Nephron (organoid): ENCODE data around the gene XXYLT1.
A peak's percentile ranks its signal among the peaks of the same experiment; 100 is the strongest.

Experiments used
- H3K27ac Mint-ChIP-seq, 3 experiments: 2 replicates each; pipeline ENCODE4 v1.8.0; 2020; ENCODE audit warnings: mixed read lengths in 3 of 3, mild to moderate bottlenecking in 2 of 3, moderate library complexity in 1 of 3
- H3K27me3 Mint-ChIP-seq: 2 replicates; pipeline ENCODE4 v1.8.0; 2021; ENCODE audit warnings: low read depth, mild to moderate bottlenecking, moderate library complexity, mixed read lengths
- H3K36me3 Mint-ChIP-seq: 2 replicates; pipeline ENCODE4 v1.8.0; 2020; ENCODE audit warnings: low read depth, mixed read lengths
- H3K4me1 Mint-ChIP-seq: 2 replicates; pipeline ENCODE4 v1.8.0; 2020; ENCODE audit warnings: mixed read lengths
- H3K4me3 Mint-ChIP-seq, 3 experiments: 2 replicates each; pipeline ENCODE4 v1.8.0; 2020; ENCODE audit warnings: mild to moderate bottlenecking in 3 of 3, mixed read lengths in 3 of 3, moderate library complexity in 2 of 3
- H3K9me3 Mint-ChIP-seq: 2 replicates; pipeline ENCODE4 v1.8.0; 2020; ENCODE audit warnings: mixed read lengths
- TF ChIP-seq, protein P1 (sequence below), 3 experiments: fragments of 200-600 bp; sonication (generic); IDR thresholded peaks; one replicate each; pipeline ENCODE4 v1.5.0; 2021; ENCODE audit warnings: antibody characterized with exemption in 3 of 3; ENCODE audit not compliant: unreplicated experiment in 3 of 3

Gene XXYLT1

GRCh38 chr3:195148549-195148948 lies 122.4 kb downstream of the XXYLT1 start:
- Mint-ChIP-seq H3K27ac (peak overlapping the region in 2 of 3 experiments; percentile 4 to 6), H3K4me3 (no peak overlapping the region), H3K9me3 (no peaks in the 10 kb centered on the region), H3K27me3 (peaks cover 3% of the 10 kb centered on the region), H3K4me1 (peaks cover 56% of the 10 kb centered on the region), H3K36me3 (peaks cover under 1% of the 10 kb centered on the region)
- TF ChIP-seq, protein P1, sequence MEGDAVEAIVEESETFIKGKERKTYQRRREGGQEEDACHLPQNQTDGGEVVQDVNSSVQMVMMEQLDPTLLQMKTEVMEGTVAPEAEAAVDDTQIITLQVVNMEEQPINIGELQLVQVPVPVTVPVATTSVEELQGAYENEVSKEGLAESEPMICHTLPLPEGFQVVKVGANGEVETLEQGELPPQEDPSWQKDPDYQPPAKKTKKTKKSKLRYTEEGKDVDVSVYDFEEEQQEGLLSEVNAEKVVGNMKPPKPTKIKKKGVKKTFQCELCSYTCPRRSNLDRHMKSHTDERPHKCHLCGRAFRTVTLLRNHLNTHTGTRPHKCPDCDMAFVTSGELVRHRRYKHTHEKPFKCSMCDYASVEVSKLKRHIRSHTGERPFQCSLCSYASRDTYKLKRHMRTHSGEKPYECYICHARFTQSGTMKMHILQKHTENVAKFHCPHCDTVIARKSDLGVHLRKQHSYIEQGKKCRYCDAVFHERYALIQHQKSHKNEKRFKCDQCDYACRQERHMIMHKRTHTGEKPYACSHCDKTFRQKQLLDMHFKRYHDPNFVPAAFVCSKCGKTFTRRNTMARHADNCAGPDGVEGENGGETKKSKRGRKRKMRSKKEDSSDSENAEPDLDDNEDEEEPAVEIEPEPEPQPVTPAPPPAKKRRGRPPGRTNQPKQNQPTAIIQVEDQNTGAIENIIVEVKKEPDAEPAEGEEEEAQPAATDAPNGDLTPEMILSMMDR (IDR thresholded peaks at IDR 0.05; ENCODE audit: unreplicated experiment in 3 of 3) = no peak

- TF ChIP-seq, protein P1 (IDR thresholded peaks at IDR 0.05; ENCODE audit: unreplicated experiment in 3 of 3) = no peak
- Mint-ChIP-seq H3K9me3 (no peaks in the 10 kb centered on the region), H3K4me3 (no peak overlapping the region), H3K27ac (peak overlapping the region in 1 of 3 experiments; percentile 20), H3K4me1 (peaks cover 47% of the 10 kb centered on the region), H3K27me3 (peaks cover 1% of the 10 kb centered on the region), H3K36me3 (peaks cover 6% of the 10 kb centered on the region)
Measured at GRCh38 chr3:195147649-195148080, 123.3 kb downstream of the XXYLT1 start.

GRCh38 chr3:195146131-195146530 lies 124.8 kb downstream of the XXYLT1 start:
- H3K9me3 Mint-ChIP-seq = peaks cover 8% of the 10 kb centered on the region
- H3K27ac Mint-ChIP-seq = no peak overlapping the region
- peaks cover 21% of the 10 kb centered on the region for H3K36me3 Mint-ChIP-seq
- peaks cover 38% of the 10 kb centered on the region for H3K4me1 Mint-ChIP-seq
- no peak overlapping the region for H3K4me3 Mint-ChIP-seq
- peaks cover 3% of the 10 kb centered on the region for H3K27me3 Mint-ChIP-seq
- TF ChIP-seq, protein P1 (IDR thresholded peaks at IDR 0.05; ENCODE audit: unreplicated experiment in 3 of 3) = no peak

GRCh38 chr3:195145579-195145978 lies 125.4 kb downstream of the XXYLT1 start:
- TF ChIP-seq, protein P1 (IDR thresholded peaks at IDR 0.05; ENCODE audit: unreplicated experiment in 3 of 3) = no peak
- Mint-ChIP-seq H3K4me1 (peaks cover 34% of the 10 kb centered on the region), H3K27me3 (peaks cover 3% of the 10 kb centered on the region), H3K4me3 (no peak overlapping the region), H3K9me3 (peaks cover 12% of the 10 kb centered on the region), H3K27ac (no peak overlapping the region), H3K36me3 (peaks cover 27% of the 10 kb centered on the region)

DNA sequence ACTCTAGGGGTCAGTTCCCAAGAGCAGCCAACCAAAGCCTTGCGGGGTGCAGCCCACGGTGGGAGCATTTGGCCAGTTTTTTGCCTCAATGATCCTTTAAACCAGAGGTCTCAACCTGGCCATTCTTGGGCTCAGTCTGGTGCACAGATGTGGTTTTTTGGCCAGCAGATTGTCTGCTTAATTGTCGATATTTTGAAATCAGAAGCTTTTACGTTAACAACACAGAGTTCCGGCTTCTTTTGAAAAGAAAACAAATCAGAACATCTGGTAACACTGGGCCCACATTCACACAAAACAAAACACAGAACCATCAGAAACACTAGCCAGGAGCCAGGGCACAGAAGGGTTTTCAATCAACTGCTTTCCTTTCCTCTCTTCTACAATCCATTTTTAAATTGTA lies 127.7 kb downstream of the XXYLT1 start:
- peaks cover 31% of the 10 kb centered on the region for H3K36me3 Mint-ChIP-seq
- H3K27ac Mint-ChIP-seq = no peak overlapping the region
- H3K9me3 Mint-ChIP-seq = peaks cover 14% of the 10 kb centered on the region
- H3K4me1 Mint-ChIP-seq = peaks cover 12% of the 10 kb centered on the region
- TF ChIP-seq, protein P1 (IDR thresholded peaks at IDR 0.05; ENCODE audit: unreplicated experiment in 3 of 3) = no peak
- peaks cover 3% of the 10 kb centered on the region for H3K27me3 Mint-ChIP-seq
- no peak overlapping the region for H3K4me3 Mint-ChIP-seq

DNA sequence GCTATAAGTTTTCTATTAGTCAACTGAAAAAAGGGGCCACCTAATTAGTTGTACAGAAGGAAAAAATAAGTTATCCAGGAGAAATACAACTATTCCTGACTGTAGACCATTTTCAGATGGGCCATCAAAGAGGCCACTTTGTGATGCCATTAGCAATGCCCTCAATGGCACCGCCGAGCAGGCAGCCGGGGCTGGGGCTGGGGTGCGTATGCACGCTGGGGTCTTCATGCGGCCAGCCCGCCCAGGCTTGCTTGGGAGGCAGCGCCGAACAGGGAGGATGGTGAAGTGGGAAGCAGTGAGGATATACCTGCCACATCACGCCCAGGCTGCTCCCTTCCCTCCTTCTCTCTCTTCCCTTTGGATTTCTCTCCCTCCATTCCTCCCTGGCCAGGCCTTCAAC lies 128.4 kb downstream of the XXYLT1 start:
- Mint-ChIP-seq H3K36me3 (peaks cover 31% of the 10 kb centered on the region), H3K27me3 (peaks cover 3% of the 10 kb centered on the region), H3K9me3 (peaks cover 14% of the 10 kb centered on the region), H3K4me3 (no peak overlapping the region), H3K27ac (no peak overlapping the region), H3K4me1 (peaks cover 5% of the 10 kb centered on the region)
- TF ChIP-seq, protein P1 (IDR thresholded peaks at IDR 0.05; ENCODE audit: unreplicated experiment in 3 of 3) = no peak
